Liver (tissue), 10 donors: ENCODE measurements around the gene CLEC10A. TPM values are rescaled to one million over a fixed set of nuclear protein-coding genes. Genes with fewer than 3 reads are reported as not detected.

ENCODE experiments used
- DNase-seq: peaks from one replicate; pipeline ENCODE4 v3.0.0-alpha.2; 2017; ENCODE audit warnings: low spot score
- H3K27ac ChIP-seq, 2 donors: one replicate each; pipeline ENCODE4 v1.7.0; 2013; ENCODE audit warnings: inconsistent platforms in 2 of 2, low read length in 2 of 2, control low read depth in 1 of 2, low read depth in 1 of 2, mild to moderate bottlenecking in 1 of 2
- H3K27me3 ChIP-seq, 4 donors: one replicate each; pipeline versions ENCODE4 v1.6.1 to v1.7.0; 2013; ENCODE audit warnings: low read length in 3 of 4, inconsistent platforms in 1 of 4, mild to moderate bottlenecking in 1 of 4, moderate library complexity in 1 of 4; ENCODE audit not compliant: control insufficient read depth in 4 of 4, insufficient read depth in 4 of 4
- H3K36me3 ChIP-seq, 4 donors: one replicate each; pipeline versions ENCODE4 v1.6.1 to v1.7.0; 2013; ENCODE audit warnings: low read length in 3 of 4, mild to moderate bottlenecking in 3 of 4, low read depth in 1 of 4, moderate library complexity in 1 of 4; ENCODE audit not compliant: control insufficient read depth in 4 of 4, insufficient read depth in 3 of 4
- H3K4me1 ChIP-seq, 4 donors: one replicate each; pipeline versions ENCODE4 v1.6.1 to v1.7.0; 2013; ENCODE audit warnings: low read length in 3 of 4, mild to moderate bottlenecking in 3 of 4, moderate library complexity in 1 of 4; ENCODE audit not compliant: control insufficient read depth in 4 of 4, insufficient read depth in 4 of 4
- H3K4me3 ChIP-seq, 3 donors: one replicate each; pipeline versions ENCODE4 v1.6.1 to v1.7.0; 2013; ENCODE audit warnings: low read length in 3 of 3, control low read depth in 1 of 3, low read depth in 1 of 3, mild to moderate bottlenecking in 1 of 3
- H3K9ac ChIP-seq, 2 donors: one replicate each; pipeline ENCODE4 v1.7.0; 2013; ENCODE audit warnings: low read length in 2 of 2, mild to moderate bottlenecking in 2 of 2, moderate library complexity in 2 of 2, control low read depth in 1 of 2, low read depth in 1 of 2
- H3K9me3 ChIP-seq, 4 donors: one replicate each; pipeline versions ENCODE4 v1.6.1 to v1.7.0; 2013; ENCODE audit warnings: low read length in 3 of 4; ENCODE audit not compliant: control insufficient read depth in 4 of 4
- EGR1 ChIP-seq, 2 donors: IDR thresholded peaks; 2 replicates each; pipeline ENCODE4 v1.6.1; 2016 to 2018; ENCODE audit warnings: antibody characterized with exemption in 2 of 2, low read depth in 2 of 2
- FOXA2 ChIP-seq: IDR thresholded peaks from 2 replicates; pipeline ENCODE4 v1.6.1; 2016; ENCODE audit warnings: antibody characterized with exemption
- GABPA ChIP-seq, 2 donors: IDR thresholded peaks in 1 of 2; conservative IDR thresholded peaks in 1 of 2; 2 replicates each; pipeline ENCODE4 v1.6.1; 2016; ENCODE audit warnings: antibody characterized with exemption in 2 of 2, mild to moderate bottlenecking in 1 of 2, moderate library complexity in 1 of 2
- MAX ChIP-seq: IDR thresholded peaks from 2 replicates; pipeline ENCODE4 v1.6.1; 2016; ENCODE audit warnings: antibody characterized with exemption
- RAD21 ChIP-seq, 2 donors: IDR thresholded peaks; 2 replicates each; pipeline ENCODE4 v1.6.1; 2016; ENCODE audit warnings: antibody characterized with exemption in 2 of 2, mild to moderate bottlenecking in 2 of 2
- REST ChIP-seq: IDR thresholded peaks from 2 replicates; pipeline ENCODE4 v1.6.1; 2016; ENCODE audit warnings: antibody characterized with exemption, mild to moderate bottlenecking
- ZBTB33 ChIP-seq: IDR thresholded peaks from 2 replicates; pipeline ENCODE4 v1.6.1; 2016; ENCODE audit warnings: antibody characterized with exemption
- WGBS: extraction: QIAGEN DNeasy Blood & Tissue Kit; methylation state at CpG from one replicate; pipeline ENCODE4 v1.1.7; 2013; 5-methylcytosine and 5-hydroxymethylcytosine counted together
- polyA plus RNA-seq, 2 donors: library from polyadenylated mRNA; stranded (reverse) in 1 of 2; unstranded in 1 of 2; fragments of 200-250 nt in 1 of 2; fragments of >200 nt in 1 of 2; fragmentation: Nextera tagmentation in 1 of 2; extraction: Ambion mirVana in 1 of 2; gene quantifications; one replicate each; pipeline versions ENCODE4 v1.2.1 to v1.2.3, GENCODE V29; 2013 to 2015
- small RNA-seq: library from RNA; depleted of rRNA; stranded (forward); fragments of <200 nt; gene quantifications from one replicate; pipeline ENCODE3, GENCODE V24; 2014
- total RNA-seq, 2 donors: library from RNA; depleted of rRNA; stranded (reverse); fragments of >200 nt; gene quantifications; one replicate each; pipeline ENCODE4 v1.2.3, GENCODE V29; 2014
- donor health status: healthy.
- donor health status: healthy.
- donor health status: healthy.
- donor health status: healthy.
- donor health status: healthy.

CLEC10A gene
- total and polyA plus RNA-seq, 4 donors, result 1.4 to 4.0 (median 3.4) TPM

- Histone ChIP-seq H3K36me3 (peaks cover 0 to under 1% (median 0%) of the 10 kb centered on the region in 4 donors), H3K4me1 (peaks cover 5 to 20% (median 13%) of the 10 kb centered on the region in 4 donors), H3K27me3 (no peaks in the 10 kb centered on the region), H3K27ac (no peak overlapping the region), H3K9me3 (no peaks in the 10 kb centered on the region), H3K9ac (no peak overlapping the region), H3K4me3 (no peak overlapping the region)
- no peak for DNase-seq
- TF ChIP-seq MAX (no peak), ZBTB33 (no peak), GABPA (IDR thresholded peaks at IDR 0.05 in 1 of 2, conservative IDR thresholded peaks at IDR 0.05 in 1 of 2) (no peak), EGR1 (IDR thresholded peaks at IDR 0.05; ENCODE audit: low read depth in 2 of 2) (no peak), RAD21 (IDR thresholded peaks at IDR 0.05) (no peak), REST (no peak), FOXA2 (no peak)
- 83% methylated on average over 1 of the region's 1 CpG for WGBS
Measured at GRCh38 chr17:7025245-7025644, 54.8 kb downstream of the CLEC10A start.

Small RNA genes within 50 kb of the gene (small RNA-seq; reads per million reads assigned to genes)
- gene AC120057.1, result not detected

Other genes starting within 250 kb of the CLEC10A start
- gene TEKT1, start 248.5 kb downstream of the CLEC10A start, total RNA-seq, result not detected
- under 1 TPM in 1 of 2 donors, not detected in 1; 0.15 TPM for gene TEKT1, start 248.5 kb downstream of the CLEC10A start, polyA plus RNA-seq
- 1 to 10 TPM in 1 of 2 donors, not detected in 1; 3.1 TPM for gene ALOX12, start 84.2 kb downstream of the CLEC10A start, total RNA-seq
- gene ALOX12, start 84.2 kb downstream of the CLEC10A start, polyA plus RNA-seq, result under 1 TPM; 0.03 to 0.24 TPM
- 10 to 100 TPM; 13.5 to 65.5 TPM for gene RNASEK, start 67.6 kb downstream of the CLEC10A start, total RNA-seq
- gene RNASEK, start 67.6 kb downstream of the CLEC10A start, polyA plus RNA-seq, result 100 to 1,000 TPM; 196 to 384 TPM
- gene BCL6B, start 57.2 kb downstream of the CLEC10A start, total RNA-seq, result 1 to 10 TPM; 1.1 to 5.7 TPM
- 1 to 10 TPM; 1.7 to 1.8 TPM for gene BCL6B, start 57.2 kb downstream of the CLEC10A start, polyA plus RNA-seq
- 10 to 100 TPM in 1 of 2 donors, 1 to 10 TPM in 1; 2.3 to 26.6 TPM for gene SLC16A13, start 44.2 kb downstream of the CLEC10A start, total RNA-seq
- 10 to 100 TPM; 33.3 to 43.2 TPM for gene SLC16A13, start 44.2 kb downstream of the CLEC10A start, polyA plus RNA-seq
- 1 to 10 TPM; 1.7 to 3.3 TPM for gene SLC16A11, start 36.2 kb downstream of the CLEC10A start, total RNA-seq
- 1 to 10 TPM; 3.0 to 8.2 TPM for gene SLC16A11, start 36.2 kb downstream of the CLEC10A start, polyA plus RNA-seq
- gene ASGR2, start 34.6 kb upstream of the CLEC10A start, total RNA-seq, result 100 to 1,000 TPM; 188 to 336 TPM
- gene ASGR2, start 34.6 kb upstream of the CLEC10A start, polyA plus RNA-seq, result 100 to 1,000 TPM; 650 to 657 TPM
- 100 to 1,000 TPM; 127 to 401 TPM for gene ASGR1, start 99.1 kb upstream of the CLEC10A start, total RNA-seq
- 100 to 1,000 TPM; 541 to 728 TPM for gene ASGR1, start 99.1 kb upstream of the CLEC10A start, polyA plus RNA-seq
- gene DLG4, start 139.6 kb upstream of the CLEC10A start, total RNA-seq, result 1 to 10 TPM; 2.1 to 5.7 TPM
- 1 to 10 TPM in 1 of 2 donors, under 1 TPM in 1; 0.40 to 1.6 TPM for gene DLG4, start 139.6 kb upstream of the CLEC10A start, polyA plus RNA-seq
- 1,000 to 10,000 TPM in 1 of 2 donors, 100 to 1,000 TPM in 1; 185 to 1,110 TPM for gene ACADVL, start 139.7 kb upstream of the CLEC10A start, total RNA-seq
- 1,000 to 10,000 TPM; 1,107 to 1,301 TPM for gene ACADVL, start 139.7 kb upstream of the CLEC10A start, polyA plus RNA-seq
- gene DVL2, start 154.3 kb upstream of the CLEC10A start, total RNA-seq, result 10 to 100 TPM; 16.7 to 24.5 TPM
- 1 to 10 TPM; 3.4 to 5.9 TPM for gene DVL2, start 154.3 kb upstream of the CLEC10A start, polyA plus RNA-seq
- gene PHF23, start 159.2 kb upstream of the CLEC10A start, total RNA-seq, result 10 to 100 TPM; 14.6 to 15.8 TPM
- gene PHF23, start 159.2 kb upstream of the CLEC10A start, polyA plus RNA-seq, result 10 to 100 TPM; 14.0 to 18.3 TPM
- gene GABARAP, start 162.2 kb upstream of the CLEC10A start, total RNA-seq, result 10 to 100 TPM; 74.4 to 88.4 TPM
- 100 to 1,000 TPM; 322 to 489 TPM for gene GABARAP, start 162.2 kb upstream of the CLEC10A start, polyA plus RNA-seq
- 10 to 100 TPM; 15.2 to 21.9 TPM for gene CTDNEP1, start 171.5 kb upstream of the CLEC10A start, total RNA-seq
- 10 to 100 TPM; 11.0 to 28.6 TPM for gene CTDNEP1, start 171.5 kb upstream of the CLEC10A start, polyA plus RNA-seq
- gene ELP5, start 172.0 kb upstream of the CLEC10A start, total RNA-seq, result 10 to 100 TPM; 19.3 to 24.1 TPM
- gene ELP5, start 172.0 kb upstream of the CLEC10A start, polyA plus RNA-seq, result 10 to 100 TPM; 29.1 to 38.4 TPM
- 10 to 100 TPM in 1 of 2 donors, 1 to 10 TPM in 1; 3.0 to 20.2 TPM for gene CLDN7, start 182.2 kb upstream of the CLEC10A start, total RNA-seq
- 10 to 100 TPM; 19.1 to 35.0 TPM for gene CLDN7, start 182.2 kb upstream of the CLEC10A start, polyA plus RNA-seq
- 10 to 100 TPM in 1 of 2 donors, 1 to 10 TPM in 1; 1.2 to 10.6 TPM for gene SLC2A4, start 201.5 kb upstream of the CLEC10A start, total RNA-seq
- gene SLC2A4, start 201.5 kb upstream of the CLEC10A start, polyA plus RNA-seq, result 1 to 10 TPM in 1 of 2 donors, under 1 TPM in 1; 0.42 to 1.9 TPM
- gene YBX2, start 214.4 kb upstream of the CLEC10A start, total RNA-seq, result under 1 TPM; 0.61 to 0.75 TPM
- gene YBX2, start 214.4 kb upstream of the CLEC10A start, polyA plus RNA-seq, result under 1 TPM; 0.33 to 0.53 TPM
- 100 to 1,000 TPM; 179 to 206 TPM for gene EIF5A, start 227.4 kb upstream of the CLEC10A start, total RNA-seq
- gene EIF5A, start 227.4 kb upstream of the CLEC10A start, polyA plus RNA-seq, result 100 to 1,000 TPM; 399 to 506 TPM
- gene GPS2, start 235.1 kb upstream of the CLEC10A start, total RNA-seq, result 10 to 100 TPM; 20.8 TPM
- 10 to 100 TPM; 24.7 to 43.1 TPM for gene GPS2, start 235.1 kb upstream of the CLEC10A start, polyA plus RNA-seq
- gene NEURL4, start 249.1 kb upstream of the CLEC10A start, total RNA-seq, result 10 to 100 TPM in 1 of 2 donors, 1 to 10 TPM in 1; 8.1 to 14.2 TPM
- 1 to 10 TPM in 1 of 2 donors, under 1 TPM in 1; 0.76 to 6.6 TPM for gene NEURL4, start 249.1 kb upstream of the CLEC10A start, polyA plus RNA-seq